Heart left ventricle (tissue), 13 donors: ENCODE measurements around the gene MRPS34.

ENCODE experiments used
- POLR2A ChIP-seq, 2 donors: fragments of 450-650 bp; IDR thresholded peaks; one replicate each; pipeline ENCODE4 v1.6.1; 2017; ENCODE audit warnings: antibody characterized with exemption in 2 of 2, mild to moderate bottlenecking in 2 of 2, moderate library complexity in 2 of 2
- TF ChIP-seq, protein P1 (sequence below), 12 donors: fragments of 200-600 bp; sonication (generic) in 4 of 12; IDR thresholded peaks; one replicate each; pipeline versions ENCODE4 v1.5.0 to v1.8.0; 2018 to 2022; ENCODE audit warnings: antibody characterized with exemption in 12 of 12, mild to moderate bottlenecking in 5 of 12
- donor health status: ischemic (EF 13 %, LVEDD 7.1; RV severe dilation, severe dysfunction).
- donor health status: DM: no; HTN: yes; CAD: no.
- donor health status: DM: no; HTN: no; CAD: no.
- donor health status: ischemic (EF 25% LVEDD 6.9; RV normal size, moderate dysfunction).
- donor health status: ischemic (EF 25% LVEDD 5.7; RV mildly dilated, moderate dysfunction).
- donor health status: ischemic (EF 35%, LVEDD 5.7; RV mildly dilated, moderate dysfunction).
- donor health status: nonischemic (EF 11% LVEDD 7.7; RV severe dilation, severe dysfunction).
- donor health status: DM: yes; HTN: yes; CAD: no.
- donor health status: PGD.
- donor health status: ischemic (EF 29% LVEDD 5.4; RV normal size, mild dysfunction).
- donor health status: nonischemic (EF 23%, LVEDD 6.1; RV moderate dilation, normal function).

DNA sequence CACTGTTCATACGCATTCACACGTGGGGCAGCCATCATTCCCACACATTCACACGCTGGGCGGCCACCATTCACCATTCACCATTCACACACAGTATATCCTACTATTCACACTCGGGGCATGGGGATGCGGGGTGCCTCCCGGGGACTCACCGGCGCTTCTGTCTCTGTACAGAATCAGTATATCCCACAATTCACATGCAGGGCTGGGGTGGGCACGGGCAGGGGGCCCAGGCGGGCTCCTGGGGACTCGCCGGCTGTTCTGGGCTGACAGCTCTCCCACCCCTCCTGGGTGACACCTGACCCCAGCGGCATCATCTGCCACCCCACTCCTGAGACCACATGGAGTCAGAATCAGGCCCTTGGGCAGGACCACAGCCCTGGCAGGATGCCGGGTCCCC, 11.2 kb downstream of the MRPS34 start:
- TF ChIP-seq, protein P1, sequence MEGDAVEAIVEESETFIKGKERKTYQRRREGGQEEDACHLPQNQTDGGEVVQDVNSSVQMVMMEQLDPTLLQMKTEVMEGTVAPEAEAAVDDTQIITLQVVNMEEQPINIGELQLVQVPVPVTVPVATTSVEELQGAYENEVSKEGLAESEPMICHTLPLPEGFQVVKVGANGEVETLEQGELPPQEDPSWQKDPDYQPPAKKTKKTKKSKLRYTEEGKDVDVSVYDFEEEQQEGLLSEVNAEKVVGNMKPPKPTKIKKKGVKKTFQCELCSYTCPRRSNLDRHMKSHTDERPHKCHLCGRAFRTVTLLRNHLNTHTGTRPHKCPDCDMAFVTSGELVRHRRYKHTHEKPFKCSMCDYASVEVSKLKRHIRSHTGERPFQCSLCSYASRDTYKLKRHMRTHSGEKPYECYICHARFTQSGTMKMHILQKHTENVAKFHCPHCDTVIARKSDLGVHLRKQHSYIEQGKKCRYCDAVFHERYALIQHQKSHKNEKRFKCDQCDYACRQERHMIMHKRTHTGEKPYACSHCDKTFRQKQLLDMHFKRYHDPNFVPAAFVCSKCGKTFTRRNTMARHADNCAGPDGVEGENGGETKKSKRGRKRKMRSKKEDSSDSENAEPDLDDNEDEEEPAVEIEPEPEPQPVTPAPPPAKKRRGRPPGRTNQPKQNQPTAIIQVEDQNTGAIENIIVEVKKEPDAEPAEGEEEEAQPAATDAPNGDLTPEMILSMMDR (IDR thresholded peaks at IDR 0.05), result no peak
- no peak for TF ChIP-seq POLR2A (IDR thresholded peaks at IDR 0.05)
